ENCODE results near the gene PALM3.

Gene PALM3

GRCh38 chr19:14004619-14005348, 57.1 kb downstream of the PALM3 start:
- ATAC-seq: no peak
- no peak for TF ChIP-seq ZNF70 (CRISPR knock-in tag; IDR thresholded peaks at IDR 0.05)
- no peak for TF ChIP-seq ISL1 (CRISPR knock-in tag; IDR thresholded peaks at IDR 0.05)
- no peak for TF ChIP-seq GLIS3 (CRISPR knock-in tag; IDR thresholded peaks at IDR 0.05)
- TF ChIP-seq ZNF8 (CRISPR knock-in tag; IDR thresholded peaks at IDR 0.05): no peak
- no peak for TF ChIP-seq TOX (CRISPR knock-in tag; IDR thresholded peaks at IDR 0.05; ENCODE audit: borderline replicate concordance)

Measured in SK-N-SH treated with all-trans-retinoic acid at 6 μM for 48 hours (cell line).